Measurements from ENCODE around the gene EFNB1.

Gene EFNB1

GRCh38 chrX:68827848-68828624, 785 bp upstream of the EFNB1 start:
- DNase-seq (ENCODE audit: low read depth, low spot score), result no peak

GRCh38 chrX:68829582-68830418, 979 bp downstream of the EFNB1 start:
- no peak for DNase-seq (ENCODE audit: low read depth, low spot score)

- DNase-seq (ENCODE audit: low read depth, low spot score), result no peak
These were observed 1.9 kb downstream of the EFNB1 start for GRCh38 chrX:68830419-68831404.

- no peak for DNase-seq (ENCODE audit: low read depth, low spot score)
These were observed 2.7 kb downstream of the EFNB1 start for GRCh38 chrX:68831405-68832100.

- DNase-seq (ENCODE audit: low read depth, low spot score), result no peak
These were observed 3.2 kb downstream of the EFNB1 start for GRCh38 chrX:68832101-68832416.

- no peak for DNase-seq (ENCODE audit: low read depth, low spot score)
These were observed 4.0 kb downstream of the EFNB1 start for GRCh38 chrX:68832516-68833447.

GRCh38 chrX:68833448-68833805, 4.6 kb downstream of the EFNB1 start:
- DNase-seq (ENCODE audit: low read depth, low spot score), result no peak

DNA sequence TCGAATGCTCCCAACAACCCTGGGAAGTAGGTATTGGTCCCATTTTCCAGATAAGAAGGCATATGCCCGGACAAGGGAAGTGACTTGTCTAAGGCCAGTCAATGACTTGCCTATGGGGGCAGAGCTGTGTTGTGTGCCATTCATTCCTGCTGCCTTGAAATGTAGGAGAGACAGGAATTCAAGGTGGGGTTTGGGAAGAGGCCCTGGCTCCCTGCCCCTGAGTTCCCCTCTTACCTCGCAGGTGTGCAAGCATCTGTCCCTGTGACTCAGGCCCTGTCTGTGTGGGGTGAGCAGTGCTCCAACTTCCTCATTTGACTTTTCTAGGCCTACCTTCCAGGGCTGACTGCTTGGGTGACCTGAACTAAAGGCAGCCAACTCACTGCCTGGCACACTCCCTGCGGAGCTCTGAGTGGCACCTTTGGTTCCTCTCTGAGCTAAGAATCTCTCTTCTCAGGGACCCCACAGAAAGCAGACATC, 5.1 kb downstream of the EFNB1 start:
- no peak for DNase-seq (ENCODE audit: low read depth, low spot score)

DNA sequence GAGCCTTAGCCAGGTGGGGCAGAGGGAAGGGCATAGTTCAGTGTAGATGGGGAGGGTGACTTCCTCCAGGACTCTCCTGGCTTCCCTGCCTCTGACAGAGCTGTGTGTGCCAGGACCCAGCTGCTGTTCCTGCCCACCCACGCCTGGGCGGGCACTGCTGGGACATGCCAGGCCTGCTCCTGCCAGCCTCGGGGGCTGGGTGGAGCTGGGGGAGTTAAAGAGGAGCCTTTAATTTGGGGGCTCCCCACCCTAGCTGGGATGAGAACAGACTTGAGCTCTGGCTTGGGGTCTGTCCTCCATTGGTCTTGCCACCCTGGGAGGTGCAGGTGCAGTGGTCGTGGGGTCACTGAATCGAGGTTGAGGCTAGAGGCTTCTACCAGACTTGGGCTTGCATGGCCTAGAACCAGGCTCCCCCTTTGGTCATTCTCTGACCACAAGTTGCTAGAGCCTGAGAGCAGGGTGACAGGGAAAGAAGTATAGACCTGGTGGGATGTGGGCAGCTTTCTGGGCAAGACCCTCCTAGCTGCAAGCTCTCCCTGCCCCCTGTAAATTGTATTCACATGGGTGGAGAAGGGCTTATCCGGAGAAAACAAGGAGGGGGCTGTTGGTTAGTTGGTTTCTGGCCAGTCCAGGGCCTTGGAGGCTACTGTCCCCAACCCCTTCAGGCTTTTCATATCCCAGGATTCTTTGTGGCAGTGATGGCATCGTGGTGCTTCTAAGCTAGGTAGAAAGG, 5.7 kb downstream of the EFNB1 start:
- DNase-seq (ENCODE audit: low read depth, low spot score), result no peak

GRCh38 chrX:68835104-68835442, 6.3 kb downstream of the EFNB1 start:
- no peak for DNase-seq (ENCODE audit: low read depth, low spot score)

- DNase-seq (ENCODE audit: low read depth, low spot score), result no peak
These were observed 6.6 kb downstream of the EFNB1 start for GRCh38 chrX:68835468-68835867.

- no peak for DNase-seq (ENCODE audit: low read depth, low spot score)
These were observed 8.3 kb downstream of the EFNB1 start for GRCh38 chrX:68837119-68837518.

DNA sequence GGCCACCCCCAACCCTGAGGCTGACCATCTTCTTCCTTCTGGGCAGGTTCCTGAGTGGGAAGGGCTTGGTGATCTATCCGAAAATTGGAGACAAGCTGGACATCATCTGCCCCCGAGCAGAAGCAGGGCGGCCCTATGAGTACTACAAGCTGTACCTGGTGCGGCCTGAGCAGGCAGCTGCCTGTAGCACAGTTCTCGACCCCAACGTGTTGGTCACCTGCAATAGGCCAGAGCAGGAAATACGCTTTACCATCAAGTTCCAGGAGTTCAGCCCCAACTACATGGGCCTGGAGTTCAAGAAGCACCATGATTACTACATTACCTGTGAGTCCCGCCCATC, 9.7 kb downstream of the EFNB1 start:
- no peak for DNase-seq (ENCODE audit: low read depth, low spot score)

GRCh38 chrX:68839771-68840170, 10.9 kb downstream of the EFNB1 start:
- no peak for DNase-seq (ENCODE audit: low read depth, low spot score)

DNA sequence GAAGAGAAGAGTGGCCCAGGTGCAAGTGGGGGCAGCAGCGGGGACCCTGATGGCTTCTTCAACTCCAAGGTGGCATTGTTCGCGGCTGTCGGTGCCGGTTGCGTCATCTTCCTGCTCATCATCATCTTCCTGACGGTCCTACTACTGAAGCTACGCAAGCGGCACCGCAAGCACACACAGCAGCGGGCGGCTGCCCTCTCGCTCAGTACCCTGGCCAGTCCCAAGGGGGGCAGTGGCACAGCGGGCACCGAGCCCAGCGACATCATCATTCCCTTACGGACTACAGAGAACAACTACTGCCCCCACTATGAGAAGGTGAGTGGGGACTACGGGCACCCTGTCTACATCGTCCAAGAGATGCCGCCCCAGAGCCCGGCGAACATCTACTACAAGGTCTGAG, 11.4 kb downstream of the EFNB1 start:
- DNase-seq (ENCODE audit: low read depth, low spot score), result no peak

GRCh38 chrX:68841251-68842049, 12.6 kb downstream of the EFNB1 start:
- DNase-seq (ENCODE audit: low read depth, low spot score), result no peak

DNA sequence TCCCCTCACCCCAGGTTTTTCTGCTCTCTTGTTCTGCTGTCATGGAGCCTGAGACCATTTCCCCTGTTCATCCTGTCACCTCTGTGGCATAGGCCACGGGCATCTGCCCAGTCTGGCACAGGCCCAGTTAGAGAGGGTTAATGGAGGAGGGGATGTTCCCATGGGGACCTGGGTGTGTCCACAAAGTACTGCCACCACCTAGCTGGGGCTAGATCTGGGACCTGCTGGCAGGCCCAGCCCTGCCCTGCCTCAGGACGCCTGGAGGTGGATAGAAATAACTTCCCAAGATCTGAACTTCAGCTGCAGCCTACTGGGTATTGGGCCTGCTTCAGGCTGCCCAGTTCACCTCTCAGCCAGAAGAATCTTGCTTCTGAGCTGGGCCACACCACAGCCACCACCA, 13.5 kb downstream of the EFNB1 start:
- DNase-seq (ENCODE audit: low read depth, low spot score), result no peak

DNA sequence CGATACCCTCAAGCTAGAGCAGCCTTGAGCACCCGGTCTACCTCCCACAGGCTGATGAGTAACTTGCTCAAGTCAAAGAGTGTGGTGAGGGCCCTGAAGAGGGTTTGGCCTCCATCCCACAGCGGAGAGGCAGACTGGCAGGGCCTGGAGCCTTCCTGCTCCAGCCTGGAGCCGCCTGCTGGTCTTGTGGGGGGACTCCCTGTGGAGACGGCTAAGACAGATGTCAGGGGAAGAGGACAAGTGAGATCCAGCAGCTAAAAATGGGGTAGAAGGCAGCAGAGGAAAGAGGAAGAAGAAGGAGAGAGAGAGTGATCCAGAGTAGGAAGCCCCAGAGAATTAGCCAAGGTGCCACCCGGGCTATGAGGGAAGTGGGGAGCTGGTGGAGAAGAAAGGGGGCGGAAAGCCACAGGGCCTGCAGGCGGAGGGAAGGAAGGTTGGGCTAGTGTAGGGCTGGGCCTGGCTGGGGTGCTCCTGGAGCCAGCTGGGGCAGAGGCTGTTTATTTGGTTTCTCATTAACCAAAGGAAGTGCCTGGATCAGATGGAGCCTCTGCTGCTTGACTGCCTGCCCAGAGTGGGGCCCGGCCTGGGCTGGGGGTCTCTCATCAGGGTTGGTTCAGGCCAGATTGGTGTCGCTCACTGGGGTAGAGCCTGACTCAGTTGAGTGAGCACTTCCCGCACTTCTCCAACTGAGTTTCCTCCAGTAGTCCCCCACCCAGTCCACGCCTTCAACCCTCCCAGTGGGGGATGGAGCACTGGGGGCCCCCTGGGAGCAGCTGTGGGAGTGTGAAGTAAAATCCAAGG, 14.2 kb downstream of the EFNB1 start:
- DNase-seq (ENCODE audit: low read depth, low spot score), result no peak
